K562 (cell line): ENCODE data around the gene FREM1.

ENCODE experiments used
- CC2D1A ChIP-seq: fragments of 450-650 bp; IDR thresholded peaks from 2 replicates; pipeline ENCODE4 v1.6.1; 2017; ENCODE audit warnings: mild to moderate bottlenecking
- FOXA3 ChIP-seq, 2 experiments: fragments of 450-650 bp in 1 of 2; sonication (generic) in 1 of 2; formaldehyde crosslinking; IDR thresholded peaks in 1 of 2; conservative IDR thresholded peaks in 1 of 2; 2 replicates each; pipeline versions ENCODE4 v1.4.0 to v1.8.0; 2020 to 2022; ENCODE audit warnings: mild to moderate bottlenecking in 2 of 2, missing genetic modification reagents in 1 of 2
- HOXB6 ChIP-seq: fragments of 250-450 bp; sonication (Bioruptor Pico); IDR thresholded peaks from 2 replicates; pipeline ENCODE4 v1.5.1; 2022; ENCODE audit warnings: mild to moderate bottlenecking, borderline replicate concordance
- MXI1 ChIP-seq: IDR thresholded peaks from 2 replicates; pipeline ENCODE4 v1.6.1; 2011; ENCODE audit warnings: low read depth, mild to moderate bottlenecking, improper control_type of control experiment, low read length
- POLR2A ChIP-seq: fragments of 450-650 bp; conservative IDR thresholded peaks from 2 replicates; pipeline ENCODE4 v1.6.1; 2016
- SETDB1 ChIP-seq: IDR thresholded peaks from one replicate; pipeline ENCODE4 v1.6.1; 2012; ENCODE audit warnings: low read length, control low read depth, inconsistent platforms
- TEAD4 ChIP-seq, 2 experiments: sonication (generic) in 1 of 2; formaldehyde crosslinking in 1 of 2; IDR thresholded peaks; 2 replicates each; pipeline versions ENCODE4 v1.6.1 to v1.8.0; 2012 to 2022; ENCODE audit warnings: borderline replicate concordance in 1 of 2, inconsistent platforms in 1 of 2, low read length in 1 of 2, mild to moderate bottlenecking in 1 of 2, missing genetic modification reagents in 1 of 2
- ZNF586 ChIP-seq: fragments of 450-650 bp; formaldehyde crosslinking; conservative IDR thresholded peaks from 2 replicates; pipeline ENCODE4 v1.4.0; 2020; ENCODE audit warnings: mild to moderate bottlenecking, moderate library complexity
- TF ChIP-seq, protein P1 (sequence below): sonication (generic); formaldehyde crosslinking; IDR thresholded peaks from 2 replicates; pipeline ENCODE4 v1.4.0; 2020; ENCODE audit warnings: mild to moderate bottlenecking, missing genetic modification reagents
- TF ChIP-seq, protein P2 (sequence below): fragments of 250-450 bp; sonication (Bioruptor Pico); IDR thresholded peaks from 2 replicates; pipeline ENCODE4 v1.8.0; 2022; ENCODE audit warnings: inconsistent platforms
- TF ChIP-seq, protein P3 (sequence below), 3 experiments: IDR thresholded peaks in 2 of 3; conservative IDR thresholded peaks in 1 of 3; 2 replicates each; pipeline ENCODE4 v1.5.1; 2011 to 2012; ENCODE audit warnings: low read length in 3 of 3, mild to moderate bottlenecking in 3 of 3, control low read depth in 2 of 3, improper control_type of control experiment in 1 of 3, inconsistent platforms in 1 of 3, low read depth in 1 of 3, mixed read lengths in 1 of 3, moderate library complexity in 1 of 3; ENCODE audit not compliant: insufficient read depth in 2 of 3
- TF ChIP-seq, protein P4 (sequence below): fragments of 150-350 bp; conservative IDR thresholded peaks from 2 replicates; pipeline ENCODE4 v1.6.1; 2014; ENCODE audit warnings: low read length

DNA sequence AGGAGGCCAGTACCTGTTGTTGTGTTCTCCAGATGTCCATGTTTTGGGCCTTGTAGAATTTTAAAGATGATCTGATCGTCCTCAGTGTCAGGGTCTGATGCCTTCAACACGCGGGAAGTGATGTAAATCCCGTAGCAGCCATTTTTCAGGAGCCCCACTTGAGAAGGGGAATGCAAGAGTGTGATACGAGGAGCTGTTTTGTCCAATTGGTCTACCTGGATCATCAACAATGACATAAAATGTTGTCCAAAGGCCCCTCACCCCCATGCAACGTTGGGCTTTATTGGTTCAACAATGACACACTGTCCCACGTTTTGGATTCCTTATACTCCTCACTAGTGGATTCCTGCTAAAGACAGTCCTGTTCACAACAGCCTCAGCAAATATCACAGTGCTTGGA lies 139.6 kb downstream of the FREM1 start:
- TF ChIP-seq HOXB6 (CRISPR knock-in tag) (no peak), TEAD4 (IDR thresholded peaks at IDR 0.05; ENCODE audit: low read length) (no peak), TEAD4 (CRISPR knock-in tag; IDR thresholded peaks at IDR 0.05; ENCODE audit: borderline replicate concordance) (no peak), CC2D1A (no peak), SETDB1 (no peak), MXI1 (no peak), FOXA3 (CRISPR knock-in tag; conservative IDR thresholded peaks at IDR 0.05 in 1 of 2, IDR thresholded peaks at IDR 0.05 in 1 of 2) (no peak), ZNF586 (no peak), POLR2A (no peak)
- TF ChIP-seq, protein P1, sequence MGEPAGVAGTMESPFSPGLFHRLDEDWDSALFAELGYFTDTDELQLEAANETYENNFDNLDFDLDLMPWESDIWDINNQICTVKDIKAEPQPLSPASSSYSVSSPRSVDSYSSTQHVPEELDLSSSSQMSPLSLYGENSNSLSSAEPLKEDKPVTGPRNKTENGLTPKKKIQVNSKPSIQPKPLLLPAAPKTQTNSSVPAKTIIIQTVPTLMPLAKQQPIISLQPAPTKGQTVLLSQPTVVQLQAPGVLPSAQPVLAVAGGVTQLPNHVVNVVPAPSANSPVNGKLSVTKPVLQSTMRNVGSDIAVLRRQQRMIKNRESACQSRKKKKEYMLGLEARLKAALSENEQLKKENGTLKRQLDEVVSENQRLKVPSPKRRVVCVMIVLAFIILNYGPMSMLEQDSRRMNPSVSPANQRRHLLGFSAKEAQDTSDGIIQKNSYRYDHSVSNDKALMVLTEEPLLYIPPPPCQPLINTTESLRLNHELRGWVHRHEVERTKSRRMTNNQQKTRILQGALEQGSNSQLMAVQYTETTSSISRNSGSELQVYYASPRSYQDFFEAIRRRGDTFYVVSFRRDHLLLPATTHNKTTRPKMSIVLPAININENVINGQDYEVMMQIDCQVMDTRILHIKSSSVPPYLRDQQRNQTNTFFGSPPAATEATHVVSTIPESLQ (CRISPR knock-in tag): no peak
- TF ChIP-seq, protein P2, sequence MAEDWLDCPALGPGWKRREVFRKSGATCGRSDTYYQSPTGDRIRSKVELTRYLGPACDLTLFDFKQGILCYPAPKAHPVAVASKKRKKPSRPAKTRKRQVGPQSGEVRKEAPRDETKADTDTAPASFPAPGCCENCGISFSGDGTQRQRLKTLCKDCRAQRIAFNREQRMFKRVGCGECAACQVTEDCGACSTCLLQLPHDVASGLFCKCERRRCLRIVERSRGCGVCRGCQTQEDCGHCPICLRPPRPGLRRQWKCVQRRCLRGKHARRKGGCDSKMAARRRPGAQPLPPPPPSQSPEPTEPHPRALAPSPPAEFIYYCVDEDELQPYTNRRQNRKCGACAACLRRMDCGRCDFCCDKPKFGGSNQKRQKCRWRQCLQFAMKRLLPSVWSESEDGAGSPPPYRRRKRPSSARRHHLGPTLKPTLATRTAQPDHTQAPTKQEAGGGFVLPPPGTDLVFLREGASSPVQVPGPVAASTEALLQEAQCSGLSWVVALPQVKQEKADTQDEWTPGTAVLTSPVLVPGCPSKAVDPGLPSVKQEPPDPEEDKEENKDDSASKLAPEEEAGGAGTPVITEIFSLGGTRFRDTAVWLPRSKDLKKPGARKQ (CRISPR knock-in tag): no peak
- TF ChIP-seq, protein P3, sequence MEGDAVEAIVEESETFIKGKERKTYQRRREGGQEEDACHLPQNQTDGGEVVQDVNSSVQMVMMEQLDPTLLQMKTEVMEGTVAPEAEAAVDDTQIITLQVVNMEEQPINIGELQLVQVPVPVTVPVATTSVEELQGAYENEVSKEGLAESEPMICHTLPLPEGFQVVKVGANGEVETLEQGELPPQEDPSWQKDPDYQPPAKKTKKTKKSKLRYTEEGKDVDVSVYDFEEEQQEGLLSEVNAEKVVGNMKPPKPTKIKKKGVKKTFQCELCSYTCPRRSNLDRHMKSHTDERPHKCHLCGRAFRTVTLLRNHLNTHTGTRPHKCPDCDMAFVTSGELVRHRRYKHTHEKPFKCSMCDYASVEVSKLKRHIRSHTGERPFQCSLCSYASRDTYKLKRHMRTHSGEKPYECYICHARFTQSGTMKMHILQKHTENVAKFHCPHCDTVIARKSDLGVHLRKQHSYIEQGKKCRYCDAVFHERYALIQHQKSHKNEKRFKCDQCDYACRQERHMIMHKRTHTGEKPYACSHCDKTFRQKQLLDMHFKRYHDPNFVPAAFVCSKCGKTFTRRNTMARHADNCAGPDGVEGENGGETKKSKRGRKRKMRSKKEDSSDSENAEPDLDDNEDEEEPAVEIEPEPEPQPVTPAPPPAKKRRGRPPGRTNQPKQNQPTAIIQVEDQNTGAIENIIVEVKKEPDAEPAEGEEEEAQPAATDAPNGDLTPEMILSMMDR (IDR thresholded peaks at IDR 0.05 in 2 of 3, conservative IDR thresholded peaks at IDR 0.05 in 1 of 3; ENCODE audit: insufficient read depth in 2 of 3, low read depth in 1 of 3, low read length in 3 of 3): no peak
- TF ChIP-seq, protein P4, sequence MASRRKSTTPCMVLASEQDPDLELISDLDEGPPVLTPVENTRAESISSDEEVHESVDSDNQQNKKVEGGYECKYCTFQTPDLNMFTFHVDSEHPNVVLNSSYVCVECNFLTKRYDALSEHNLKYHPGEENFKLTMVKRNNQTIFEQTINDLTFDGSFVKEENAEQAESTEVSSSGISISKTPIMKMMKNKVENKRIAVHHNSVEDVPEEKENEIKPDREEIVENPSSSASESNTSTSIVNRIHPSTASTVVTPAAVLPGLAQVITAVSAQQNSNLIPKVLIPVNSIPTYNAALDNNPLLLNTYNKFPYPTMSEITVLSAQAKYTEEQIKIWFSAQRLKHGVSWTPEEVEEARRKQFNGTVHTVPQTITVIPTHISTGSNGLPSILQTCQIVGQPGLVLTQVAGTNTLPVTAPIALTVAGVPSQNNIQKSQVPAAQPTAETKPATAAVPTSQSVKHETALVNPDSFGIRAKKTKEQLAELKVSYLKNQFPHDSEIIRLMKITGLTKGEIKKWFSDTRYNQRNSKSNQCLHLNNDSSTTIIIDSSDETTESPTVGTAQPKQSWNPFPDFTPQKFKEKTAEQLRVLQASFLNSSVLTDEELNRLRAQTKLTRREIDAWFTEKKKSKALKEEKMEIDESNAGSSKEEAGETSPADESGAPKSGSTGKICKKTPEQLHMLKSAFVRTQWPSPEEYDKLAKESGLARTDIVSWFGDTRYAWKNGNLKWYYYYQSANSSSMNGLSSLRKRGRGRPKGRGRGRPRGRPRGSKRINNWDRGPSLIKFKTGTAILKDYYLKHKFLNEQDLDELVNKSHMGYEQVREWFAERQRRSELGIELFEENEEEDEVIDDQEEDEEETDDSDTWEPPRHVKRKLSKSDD: no peak
